ENCODE measurements around the gene NEUROD4.

DNA sequence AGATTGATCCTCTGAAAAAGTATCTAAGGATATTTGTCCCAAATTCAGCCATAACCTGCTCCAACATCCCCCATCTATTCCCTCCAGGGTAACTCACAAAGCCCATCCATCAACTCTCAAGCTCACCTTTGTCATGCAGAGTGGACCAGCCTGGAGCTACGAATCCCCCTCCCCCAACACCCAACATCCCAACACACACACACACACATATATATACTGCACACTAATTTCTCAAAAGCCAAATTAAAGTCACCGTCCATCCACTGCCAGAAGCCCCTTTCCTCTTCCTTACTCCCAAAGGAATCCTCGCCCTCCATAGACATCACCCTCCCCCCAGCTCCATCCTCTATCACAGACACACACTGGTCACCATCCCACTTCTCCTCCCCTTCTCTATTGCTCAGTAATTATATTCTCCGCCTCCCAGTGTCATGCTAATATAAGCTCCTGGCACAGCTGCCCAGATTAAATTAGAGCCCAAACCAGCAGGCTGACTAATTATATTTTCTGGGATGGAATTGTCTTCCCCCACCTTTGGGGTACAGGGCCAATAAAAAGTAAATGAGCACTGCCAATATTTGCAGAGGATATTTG is 21.7 kb upstream of the NEUROD4 start:
- TF ChIP-seq CTCF (conservative IDR thresholded peaks at IDR 0.05; ENCODE audit: low read depth, low read length) (no peak), EZH2 (IDR thresholded peaks at IDR 0.05; ENCODE audit: borderline replicate concordance, low read depth, low read length, poor library complexity, severe bottlenecking) (no peak)

Data from A673 (cell line).